HG03575 (cell line): ENCODE measurements around the gene KIF26A.
"Not testable (repeated sequence)": the region's sequence is repeated elsewhere in the genome, so short reads cannot be mapped to it uniquely, and the experiment has no call there.

Experiments used
- ATAC-seq: cut with Tn5 transposase; IDR thresholded peaks from one replicate; pipeline ENCODE4 v1.9.1; 2021; ENCODE audit not compliant: unreplicated experiment, insufficient number of reproducible peaks, low FRiP score; ENCODE audit errors: extremely low read depth

KIF26A gene

GRCh38 chr14:104222396-104223036 lies 84.1 kb downstream of the KIF26A start:
- ATAC-seq: no peak

- no peak for ATAC-seq
These were observed 85.0 kb downstream of the KIF26A start for GRCh38 chr14:104223101-104224041.

GRCh38 chr14:104224131-104224505 lies 85.7 kb downstream of the KIF26A start:
- no peak for ATAC-seq

GRCh38 chr14:104224506-104225277 lies 86.3 kb downstream of the KIF26A start:
- ATAC-seq: no peak

- not testable (repeated sequence) for ATAC-seq
These were observed 87.1 kb downstream of the KIF26A start for GRCh38 chr14:104225278-104226190.

DNA sequence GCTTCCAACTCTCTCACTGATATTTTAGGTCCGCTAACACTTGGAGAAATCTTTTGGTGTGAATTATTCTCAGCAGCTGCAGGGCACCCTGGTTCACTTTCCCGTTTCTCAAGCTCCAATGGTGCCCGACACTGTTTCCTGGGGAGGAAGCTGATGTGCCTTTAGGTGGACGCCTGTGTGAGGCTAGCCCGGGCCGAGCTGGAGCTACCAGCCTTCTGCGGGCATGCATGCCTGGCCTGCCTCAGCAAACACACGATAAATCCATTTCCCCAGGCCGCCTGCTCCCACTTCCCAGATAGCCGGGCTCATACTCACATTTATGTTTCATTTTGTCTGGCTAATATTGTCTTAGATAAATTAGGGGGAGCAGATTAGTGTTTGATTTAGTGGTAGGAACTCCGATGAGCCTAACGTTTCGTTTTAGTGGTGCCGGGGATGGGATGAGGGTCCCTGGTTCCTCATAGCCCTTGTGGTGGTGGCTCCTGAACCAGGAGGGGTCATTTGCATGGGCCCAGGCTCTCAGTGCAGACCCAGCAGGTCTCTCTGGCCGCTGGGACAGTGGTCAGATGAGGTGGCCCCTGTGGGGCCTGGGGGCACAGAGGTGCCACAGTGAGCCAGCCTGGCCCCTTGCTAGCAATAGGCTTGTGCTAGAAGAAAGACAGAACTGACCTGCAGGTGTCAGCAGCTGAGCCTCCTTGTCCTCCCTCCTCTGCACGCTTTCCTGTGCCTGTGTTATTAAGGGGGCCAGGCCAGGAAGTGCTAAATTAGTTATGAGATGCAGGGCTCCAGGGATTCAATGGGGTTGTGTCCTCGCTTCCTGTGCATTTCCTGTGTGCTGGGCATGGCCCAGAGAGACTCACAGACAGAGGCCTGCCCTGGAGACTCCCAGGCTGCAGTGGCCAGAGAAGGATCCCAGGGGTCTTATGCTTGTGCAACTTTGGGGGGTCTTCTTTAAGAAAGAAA lies 88.3 kb downstream of the KIF26A start:
- ATAC-seq: no peak

DNA sequence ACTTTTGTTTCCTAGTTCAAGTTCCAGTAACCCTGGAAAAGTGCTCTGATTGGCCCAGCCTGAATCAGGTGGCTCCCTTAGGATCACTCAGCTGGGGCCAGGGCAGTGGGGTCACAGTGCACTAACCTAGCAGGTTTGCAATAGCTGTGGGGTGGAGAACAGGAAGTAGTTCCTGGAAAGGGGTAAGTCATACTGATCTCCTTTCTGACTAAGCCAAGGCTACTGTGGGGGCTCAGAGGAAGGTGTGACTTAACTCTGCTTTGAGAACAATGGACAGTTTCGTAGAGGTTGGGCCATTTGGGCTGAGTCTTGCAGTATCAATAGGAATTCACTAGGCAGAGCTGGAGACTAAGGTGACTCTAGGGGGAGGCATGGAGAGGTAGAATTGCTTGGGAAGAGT lies 89.4 kb downstream of the KIF26A start:
- ATAC-seq: no peak

GRCh38 chr14:104228221-104228620 lies 89.8 kb downstream of the KIF26A start:
- no peak for ATAC-seq

DNA sequence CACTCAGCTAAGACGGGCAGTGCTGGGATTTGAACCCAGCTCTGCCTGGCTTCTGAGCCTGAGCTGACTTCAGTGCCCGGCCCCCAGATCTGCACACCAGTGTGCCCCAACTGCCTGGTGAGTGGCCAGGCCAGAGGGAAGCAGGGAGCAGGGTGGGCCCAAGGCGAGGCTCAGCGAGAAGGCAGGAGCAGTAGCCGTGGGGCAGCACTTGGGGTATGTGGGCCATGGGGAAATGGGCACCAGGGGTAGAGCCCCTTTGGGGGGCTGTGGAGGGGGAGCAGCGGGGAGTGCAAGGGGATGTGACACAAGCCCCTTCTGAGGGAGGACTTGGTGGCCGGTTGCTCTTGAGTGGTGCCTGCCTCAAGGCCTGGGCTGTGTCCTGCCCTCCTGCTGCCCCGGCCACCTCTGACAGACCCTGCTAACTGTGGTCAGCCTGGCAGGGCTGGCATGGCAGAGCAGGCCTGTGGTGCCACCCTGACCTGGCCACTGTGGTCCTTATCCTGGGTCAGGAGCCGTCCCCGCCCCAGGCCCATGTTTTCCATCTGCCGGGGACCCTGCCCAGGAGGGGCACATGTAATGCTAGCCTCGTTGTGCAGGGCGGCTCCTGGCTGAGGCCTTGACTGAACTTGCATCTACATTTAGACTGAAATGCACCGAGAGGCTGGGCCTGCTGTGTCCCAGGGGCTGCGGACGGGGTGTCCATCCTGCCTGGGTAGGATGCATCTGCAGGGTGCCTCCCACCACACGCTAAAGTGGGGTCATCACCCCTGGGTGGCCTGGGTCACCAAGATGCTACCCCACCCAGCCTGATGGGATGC lies 90.5 kb downstream of the KIF26A start:
- no peak for ATAC-seq

GRCh38 chr14:104229534-104230055 lies 91.2 kb downstream of the KIF26A start:
- ATAC-seq: no peak

DNA sequence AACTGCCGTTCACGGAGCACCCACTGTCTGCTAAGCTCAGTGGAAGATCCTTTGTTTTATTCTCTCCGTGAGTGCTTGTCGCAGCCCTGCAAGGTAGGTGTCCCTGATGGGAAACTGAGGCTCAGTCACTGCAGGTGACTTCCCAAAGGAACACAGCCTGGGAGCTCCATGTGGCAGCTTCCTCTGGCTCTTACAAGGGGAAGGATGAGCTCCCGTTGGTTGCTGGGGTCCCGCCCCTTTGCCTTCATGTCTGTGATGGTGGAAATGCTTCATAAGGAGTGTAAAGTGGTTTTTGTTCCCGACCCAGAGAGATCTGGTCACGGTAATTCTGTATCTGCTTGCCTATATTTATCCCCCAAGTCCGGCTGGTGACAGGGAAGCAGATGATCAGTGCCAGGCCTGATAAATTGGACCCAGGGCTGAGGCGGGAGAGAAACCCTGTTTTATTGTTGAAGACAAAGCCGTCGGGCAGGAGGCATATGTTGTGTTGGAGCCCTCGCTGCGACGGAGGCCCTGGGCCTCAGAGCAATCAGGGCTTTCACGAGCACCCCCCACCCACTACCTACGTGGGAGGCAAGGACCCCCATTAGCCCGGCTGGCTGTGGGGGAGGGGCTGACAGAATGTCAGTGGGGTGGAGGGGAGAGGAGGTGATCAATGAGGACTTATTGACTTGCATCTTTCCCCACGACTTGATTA lies 91.9 kb downstream of the KIF26A start:
- no peak for ATAC-seq
